ENCODE measurements around the gene ULK1.

Gene ULK1

GRCh38 chr12:131894313-131894860 lies at the start of gene ULK1:
ULK1 (plus strand) TSS chr12:131894622; CDS start chr12:131895002, 380 bp downstream.
- peak; percentile 90 for DNase-seq

- no peak for DNase-seq
Observed at GRCh38 chr12:131844656-131845055, 49.8 kb upstream of the ULK1 start.

GRCh38 chr12:131845121-131845520 lies 49.3 kb upstream of the ULK1 start:
- DNase-seq: no peak

GRCh38 chr12:131847456-131847855 lies 47.0 kb upstream of the ULK1 start:
- DNase-seq: no peak

GRCh38 chr12:131848753-131849152 lies 45.7 kb upstream of the ULK1 start:
- no peak for DNase-seq

GRCh38 chr12:131849700-131850553 lies 44.5 kb upstream of the ULK1 start:
- DNase-seq: no peak

GRCh38 chr12:131850856-131851559 lies 43.4 kb upstream of the ULK1 start:
- DNase-seq: peak; percentile 26

- DNase-seq: no peak
Observed at GRCh38 chr12:131851741-131852550, 42.5 kb upstream of the ULK1 start.

- no peak for DNase-seq
Observed at GRCh38 chr12:131852551-131853299, 41.7 kb upstream of the ULK1 start.

GRCh38 chr12:131853832-131854797 lies 40.3 kb upstream of the ULK1 start:
- no peak for DNase-seq

GRCh38 chr12:131854861-131855476 lies 39.5 kb upstream of the ULK1 start:
- no peak for DNase-seq

GRCh38 chr12:131855521-131856142 lies 38.8 kb upstream of the ULK1 start:
- DNase-seq: no peak

GRCh38 chr12:131856366-131857097 lies 37.9 kb upstream of the ULK1 start:
- no peak for DNase-seq

GRCh38 chr12:131857908-131858850 lies 36.2 kb upstream of the ULK1 start:
- DNase-seq: no peak

GRCh38 chr12:131860472-131861260 lies 33.8 kb upstream of the ULK1 start:
- no peak for DNase-seq

GRCh38 chr12:131861261-131862083 lies 33.0 kb upstream of the ULK1 start:
- no peak for DNase-seq
